Fibroblast of pulmonary artery (primary cell): ENCODE data around the gene NLK.
"Not testable (repeated sequence)": the region's sequence is repeated elsewhere in the genome, so short reads cannot be mapped to it uniquely, and the experiment has no call there.

Source experiments
- DNase-seq: peaks from one replicate; pipeline ENCODE4 v3.0.0-alpha.2; 2010; ENCODE audit warnings: low read depth
- H3K4me3 ChIP-seq: replicated peaks from 2 replicates; pipeline ENCODE4 v1.5.1; 2011; ENCODE audit warnings: low read depth, mild to moderate bottlenecking, control low read depth, low read length, moderate library complexity
- CTCF ChIP-seq: IDR thresholded peaks from 2 replicates; pipeline ENCODE4 v1.5.1; 2011; ENCODE audit warnings: mild to moderate bottlenecking, control low read depth, low read length, inconsistent platforms; ENCODE audit errors: missing control alignments

Gene NLK

GRCh38 chr17:28071891-28072606 lies 29.6 kb downstream of the NLK start:
- H3K4me3 ChIP-seq, result no peak overlapping the region
- DNase-seq, result no peak
- no peak for TF ChIP-seq CTCF

- no peak for TF ChIP-seq CTCF
- no peak overlapping the region for H3K4me3 ChIP-seq
- no peak for DNase-seq
These were observed 30.6 kb downstream of the NLK start for GRCh38 chr17:28072936-28073533.

- no peak for TF ChIP-seq CTCF
- DNase-seq, result no peak
- no peak overlapping the region for H3K4me3 ChIP-seq
These were observed 31.5 kb downstream of the NLK start for GRCh38 chr17:28074010-28074409.

GRCh38 chr17:28076144-28076543 lies 33.7 kb downstream of the NLK start:
- DNase-seq, result no peak
- TF ChIP-seq CTCF, result no peak
- H3K4me3 ChIP-seq, result no peak overlapping the region

- not testable (repeated sequence) for DNase-seq
These were observed 34.7 kb downstream of the NLK start for GRCh38 chr17:28077140-28077539.

GRCh38 chr17:28078341-28079229 lies 36.1 kb downstream of the NLK start:
- H3K4me3 ChIP-seq, result no peak overlapping the region
- TF ChIP-seq CTCF, result no peak
- DNase-seq, result peak; percentile 34

More at GRCh38 chr17:28077140-28077539, 34.7 kb downstream of the NLK start:
- not testable (repeated sequence) for H3K4me3 ChIP-seq

GRCh38 chr17:28081467-28081866 lies 39.0 kb downstream of the NLK start:
- no peak for TF ChIP-seq CTCF
- no peak for DNase-seq
- H3K4me3 ChIP-seq, result no peak overlapping the region
